Measurements from ENCODE around the gene KRT74. TPM values are rescaled to one million over a fixed set of nuclear protein-coding genes. Genes with fewer than 3 reads are reported as not detected.

KRT74 gene
- total RNA-seq, 1 experiment from 2014 or later: not detected

DNA sequence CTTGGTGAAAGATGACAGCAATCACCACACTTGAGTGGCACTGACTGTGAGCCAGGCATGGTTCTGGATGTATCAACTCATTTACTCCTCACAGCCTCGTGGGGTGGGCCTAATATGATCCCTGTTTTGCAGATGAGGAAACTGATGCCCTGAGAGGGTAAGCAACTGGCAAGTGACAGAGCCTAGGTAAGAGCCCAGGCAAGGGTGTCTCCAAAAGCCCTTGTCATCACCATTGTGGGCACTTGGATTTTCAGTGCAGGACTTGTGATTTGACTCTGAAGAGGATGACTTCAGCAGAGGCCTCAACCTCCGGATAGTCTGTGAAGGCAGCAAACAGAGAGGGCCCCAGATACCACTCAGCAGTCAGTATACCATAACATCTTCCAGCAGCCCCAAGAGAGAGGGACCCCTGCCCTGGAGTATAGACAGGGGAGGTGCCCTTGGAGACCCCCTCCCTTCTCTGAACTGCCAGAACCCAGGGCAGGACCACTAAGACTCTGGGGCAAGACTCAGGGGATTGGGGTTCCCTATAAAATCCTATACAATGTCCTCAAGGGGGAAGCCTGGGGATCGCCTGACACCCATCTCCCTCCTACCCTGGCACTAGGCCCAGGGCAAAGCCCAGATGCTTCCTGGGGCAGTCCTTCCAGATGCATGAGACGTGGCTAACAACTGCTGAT is 46.4 kb downstream of the KRT74 start:
- ChIA-PET POLR2A (no interaction called here), CTCF (no interaction called here)
- no peak for ATAC-seq
- Mint-ChIP-seq H3K4me1 (no peaks in the 10 kb centered on the region), H3K27ac (no peak overlapping the region), H3K27me3 (ENCODE audit: low read depth) (no peaks in the 10 kb centered on the region), H3K4me3 (no peak overlapping the region), H3K9me3 (no peaks in the 10 kb centered on the region), H3K36me3 (no peaks in the 10 kb centered on the region)
- DNase-seq (ENCODE audit: low spot score): no peak
- TF ChIP-seq MLX (CRISPR knock-in tag; IDR thresholded peaks at IDR 0.05) (no peak), ZNF416 (CRISPR knock-in tag; IDR thresholded peaks at IDR 0.05) (no peak), IRF2 (CRISPR knock-in tag; IDR thresholded peaks at IDR 0.05; ENCODE audit: borderline replicate concordance, low read depth) (no peak), PRRX2 (CRISPR knock-in tag; IDR thresholded peaks at IDR 0.05) (no peak), GABPB1 (CRISPR knock-in tag; IDR thresholded peaks at IDR 0.05) (no peak), CREB1 (CRISPR knock-in tag; IDR thresholded peaks at IDR 0.05) (no peak), ZNF425 (CRISPR knock-in tag; conservative IDR thresholded peaks at IDR 0.05) (no peak)
- TF ChIP-seq, protein P1, sequence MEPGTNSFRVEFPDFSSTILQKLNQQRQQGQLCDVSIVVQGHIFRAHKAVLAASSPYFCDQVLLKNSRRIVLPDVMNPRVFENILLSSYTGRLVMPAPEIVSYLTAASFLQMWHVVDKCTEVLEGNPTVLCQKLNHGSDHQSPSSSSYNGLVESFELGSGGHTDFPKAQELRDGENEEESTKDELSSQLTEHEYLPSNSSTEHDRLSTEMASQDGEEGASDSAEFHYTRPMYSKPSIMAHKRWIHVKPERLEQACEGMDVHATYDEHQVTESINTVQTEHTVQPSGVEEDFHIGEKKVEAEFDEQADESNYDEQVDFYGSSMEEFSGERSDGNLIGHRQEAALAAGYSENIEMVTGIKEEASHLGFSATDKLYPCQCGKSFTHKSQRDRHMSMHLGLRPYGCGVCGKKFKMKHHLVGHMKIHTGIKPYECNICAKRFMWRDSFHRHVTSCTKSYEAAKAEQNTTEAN (CRISPR knock-in tag; IDR thresholded peaks at IDR 0.05): no peak
- TF ChIP-seq, protein P2, sequence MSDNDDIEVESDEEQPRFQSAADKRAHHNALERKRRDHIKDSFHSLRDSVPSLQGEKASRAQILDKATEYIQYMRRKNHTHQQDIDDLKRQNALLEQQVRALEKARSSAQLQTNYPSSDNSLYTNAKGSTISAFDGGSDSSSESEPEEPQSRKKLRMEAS (CRISPR knock-in tag; IDR thresholded peaks at IDR 0.05): no peak

GRCh38 chr12:52526511-52526951 is 47.1 kb downstream of the KRT74 start:
- TF ChIP-seq TEAD1 (CRISPR knock-in tag; IDR thresholded peaks at IDR 0.05): no peak
- no peak for TF ChIP-seq ZNF138 (CRISPR knock-in tag; conservative IDR thresholded peaks at IDR 0.05)
- DNase-seq (ENCODE audit: low spot score): no peak
- CTCF ChIA-PET: no interaction called here
- H3K9me3 Mint-ChIP-seq: no peaks in the 10 kb centered on the region
- ATAC-seq: no peak
- peaks cover 5% of the 10 kb centered on the region for H3K4me1 Mint-ChIP-seq
- no peak overlapping the region for H3K27ac Mint-ChIP-seq
- H3K4me3 Mint-ChIP-seq: no peak overlapping the region
- H3K36me3 Mint-ChIP-seq: no peaks in the 10 kb centered on the region
- H3K27me3 Mint-ChIP-seq (ENCODE audit: low read depth): no peaks in the 10 kb centered on the region
- POLR2A ChIA-PET: no interaction called here

DNA sequence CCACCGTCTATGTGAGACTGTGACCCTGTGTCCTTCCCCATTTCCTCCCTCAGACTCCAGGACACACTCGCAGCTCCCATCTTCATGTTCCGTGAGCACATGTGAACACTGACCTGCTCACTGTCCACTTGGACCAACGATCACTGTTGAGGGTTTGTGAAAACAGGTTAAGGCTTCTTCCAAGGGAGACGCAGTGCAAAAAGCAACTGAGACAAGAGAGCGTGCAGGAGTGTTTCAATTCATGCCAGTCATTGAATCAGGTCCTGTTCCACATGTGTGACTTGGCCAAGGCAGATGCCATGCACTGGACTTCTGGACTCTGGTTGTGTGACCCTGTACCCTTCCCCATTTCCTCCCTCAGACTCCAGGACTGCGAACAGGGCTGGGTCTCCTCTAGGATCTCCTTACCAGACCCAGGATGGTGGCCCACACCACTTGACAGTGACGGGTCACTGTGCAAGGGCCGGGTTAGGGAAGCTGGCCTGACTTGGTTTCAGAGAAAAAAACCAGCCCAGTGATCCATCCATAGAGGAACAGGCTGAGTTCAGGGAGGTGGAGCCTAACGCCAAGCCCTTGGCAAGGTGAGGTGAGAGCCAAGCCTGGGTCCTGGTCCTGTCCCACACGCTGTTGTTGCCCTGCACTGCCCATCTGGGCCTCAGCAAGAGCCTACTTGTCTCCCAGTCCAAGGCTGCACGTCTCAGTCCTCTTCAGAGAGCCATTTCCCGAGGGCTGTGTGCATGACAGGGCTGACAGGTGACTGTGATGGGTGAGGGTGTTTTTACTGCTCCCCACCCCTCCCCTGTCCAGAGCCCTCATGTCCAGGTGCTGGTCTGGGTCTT is 47.8 kb downstream of the KRT74 start:
- ChIA-PET CTCF (no interaction called here), POLR2A (no interaction called here)
- Mint-ChIP-seq H3K36me3 (no peaks in the 10 kb centered on the region), H3K4me1 (peaks cover 7% of the 10 kb centered on the region), H3K27ac (no peak overlapping the region), H3K27me3 (ENCODE audit: low read depth) (no peaks in the 10 kb centered on the region), H3K4me3 (no peak overlapping the region), H3K9me3 (no peaks in the 10 kb centered on the region)
- TF ChIP-seq, protein P3, sequence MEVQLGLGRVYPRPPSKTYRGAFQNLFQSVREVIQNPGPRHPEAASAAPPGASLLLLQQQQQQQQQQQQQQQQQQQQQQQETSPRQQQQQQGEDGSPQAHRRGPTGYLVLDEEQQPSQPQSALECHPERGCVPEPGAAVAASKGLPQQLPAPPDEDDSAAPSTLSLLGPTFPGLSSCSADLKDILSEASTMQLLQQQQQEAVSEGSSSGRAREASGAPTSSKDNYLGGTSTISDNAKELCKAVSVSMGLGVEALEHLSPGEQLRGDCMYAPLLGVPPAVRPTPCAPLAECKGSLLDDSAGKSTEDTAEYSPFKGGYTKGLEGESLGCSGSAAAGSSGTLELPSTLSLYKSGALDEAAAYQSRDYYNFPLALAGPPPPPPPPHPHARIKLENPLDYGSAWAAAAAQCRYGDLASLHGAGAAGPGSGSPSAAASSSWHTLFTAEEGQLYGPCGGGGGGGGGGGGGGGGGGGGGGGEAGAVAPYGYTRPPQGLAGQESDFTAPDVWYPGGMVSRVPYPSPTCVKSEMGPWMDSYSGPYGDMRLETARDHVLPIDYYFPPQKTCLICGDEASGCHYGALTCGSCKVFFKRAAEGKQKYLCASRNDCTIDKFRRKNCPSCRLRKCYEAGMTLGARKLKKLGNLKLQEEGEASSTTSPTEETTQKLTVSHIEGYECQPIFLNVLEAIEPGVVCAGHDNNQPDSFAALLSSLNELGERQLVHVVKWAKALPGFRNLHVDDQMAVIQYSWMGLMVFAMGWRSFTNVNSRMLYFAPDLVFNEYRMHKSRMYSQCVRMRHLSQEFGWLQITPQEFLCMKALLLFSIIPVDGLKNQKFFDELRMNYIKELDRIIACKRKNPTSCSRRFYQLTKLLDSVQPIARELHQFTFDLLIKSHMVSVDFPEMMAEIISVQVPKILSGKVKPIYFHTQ (CRISPR knock-in tag; IDR thresholded peaks at IDR 0.05): no peak
- no peak for TF ChIP-seq GABPB1 (CRISPR knock-in tag; IDR thresholded peaks at IDR 0.05)
- no peak for DNase-seq (ENCODE audit: low spot score)
- ATAC-seq: no peak
